ENCODE data around the gene TAS1R2. TPM values are rescaled to one million over a fixed set of nuclear protein-coding genes. Genes with fewer than 3 reads are reported as not detected.

The TAS1R2 gene
- total and polyA plus RNA-seq, 9 of the 15 experiments (the other 6 are each of a cell fraction or from before 2014, with no cell fraction given), result not detected

- TF ChIP-seq DACH1 (IDR thresholded peaks at IDR 0.05; ENCODE audit: partially characterized antibody), result no peak
- TF ChIP-seq, protein P1, sequence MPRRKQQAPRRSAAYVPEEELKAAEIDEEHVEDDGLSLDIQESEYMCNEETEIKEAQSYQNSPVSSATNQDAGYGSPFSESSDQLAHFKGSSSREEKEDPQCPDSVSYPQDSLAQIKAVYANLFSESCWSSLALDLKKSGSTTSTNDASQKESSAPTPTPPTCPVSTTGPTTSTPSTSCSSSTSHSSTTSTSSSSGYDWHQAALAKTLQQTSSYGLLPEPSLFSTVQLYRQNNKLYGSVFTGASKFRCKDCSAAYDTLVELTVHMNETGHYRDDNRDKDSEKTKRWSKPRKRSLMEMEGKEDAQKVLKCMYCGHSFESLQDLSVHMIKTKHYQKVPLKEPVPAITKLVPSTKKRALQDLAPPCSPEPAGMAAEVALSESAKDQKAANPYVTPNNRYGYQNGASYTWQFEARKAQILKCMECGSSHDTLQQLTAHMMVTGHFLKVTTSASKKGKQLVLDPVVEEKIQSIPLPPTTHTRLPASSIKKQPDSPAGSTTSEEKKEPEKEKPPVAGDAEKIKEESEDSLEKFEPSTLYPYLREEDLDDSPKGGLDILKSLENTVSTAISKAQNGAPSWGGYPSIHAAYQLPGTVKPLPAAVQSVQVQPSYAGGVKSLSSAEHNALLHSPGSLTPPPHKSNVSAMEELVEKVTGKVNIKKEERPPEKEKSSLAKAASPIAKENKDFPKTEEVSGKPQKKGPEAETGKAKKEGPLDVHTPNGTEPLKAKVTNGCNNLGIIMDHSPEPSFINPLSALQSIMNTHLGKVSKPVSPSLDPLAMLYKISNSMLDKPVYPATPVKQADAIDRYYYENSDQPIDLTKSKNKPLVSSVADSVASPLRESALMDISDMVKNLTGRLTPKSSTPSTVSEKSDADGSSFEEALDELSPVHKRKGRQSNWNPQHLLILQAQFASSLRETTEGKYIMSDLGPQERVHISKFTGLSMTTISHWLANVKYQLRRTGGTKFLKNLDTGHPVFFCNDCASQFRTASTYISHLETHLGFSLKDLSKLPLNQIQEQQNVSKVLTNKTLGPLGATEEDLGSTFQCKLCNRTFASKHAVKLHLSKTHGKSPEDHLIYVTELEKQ (CRISPR knock-in tag; IDR thresholded peaks at IDR 0.05), result no peak
- TF ChIP-seq IRF9 (tag; IDR thresholded peaks at IDR 0.05), result no peak
- no peak for TF ChIP-seq SNIP1 (IDR thresholded peaks at IDR 0.05; ENCODE audit: low read depth)
- TF ChIP-seq, protein P2, sequence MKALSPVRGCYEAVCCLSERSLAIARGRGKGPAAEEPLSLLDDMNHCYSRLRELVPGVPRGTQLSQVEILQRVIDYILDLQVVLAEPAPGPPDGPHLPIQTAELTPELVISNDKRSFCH (CRISPR knock-in tag; IDR thresholded peaks at IDR 0.05), result no peak
- TF ChIP-seq, protein P2 (tag; IDR thresholded peaks at IDR 0.05), result no peak
- TF ChIP-seq STAG1 (CRISPR knock-in tag; IDR thresholded peaks at IDR 0.05; ENCODE audit: borderline replicate concordance), result peak; percentile 79; the same call in 1 of the 2 replicates
- TF ChIP-seq HNRNPH1 (optimal IDR thresholded peaks at IDR 0.05; ENCODE audit: low read depth, low read length), result no peak
- TF ChIP-seq MCM5 (IDR thresholded peaks at IDR 0.05; ENCODE audit: low read depth), result no peak
- TF ChIP-seq, protein P3, sequence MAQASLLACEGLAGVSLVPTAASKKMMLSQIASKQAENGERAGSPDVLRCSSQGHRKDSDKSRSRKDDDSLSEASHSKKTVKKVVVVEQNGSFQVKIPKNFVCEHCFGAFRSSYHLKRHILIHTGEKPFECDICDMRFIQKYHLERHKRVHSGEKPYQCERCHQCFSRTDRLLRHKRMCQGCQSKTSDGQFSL (CRISPR knock-in tag; IDR thresholded peaks at IDR 0.05), result no peak
- TF ChIP-seq, protein P3 (tag; IDR thresholded peaks at IDR 0.05), result no peak
- peak; percentile 79 for TF ChIP-seq SMC3 (conservative IDR thresholded peaks at IDR 0.05; ENCODE audit: insufficient read depth, low read depth, low read length)
- no peak for TF ChIP-seq NFE2L1 (tag; IDR thresholded peaks at IDR 0.05; ENCODE audit: borderline replicate concordance, low read depth)
- no peak for TF ChIP-seq ZNF134 (CRISPR knock-in tag; conservative IDR thresholded peaks at IDR 0.05)
- no peak for TF ChIP-seq BRD9 (IDR thresholded peaks at IDR 0.05; ENCODE audit: low read depth, partially characterized antibody)
- TF ChIP-seq NKRF (IDR thresholded peaks at IDR 0.05; ENCODE audit: borderline replicate concordance), result no peak
- TF ChIP-seq, protein P4, sequence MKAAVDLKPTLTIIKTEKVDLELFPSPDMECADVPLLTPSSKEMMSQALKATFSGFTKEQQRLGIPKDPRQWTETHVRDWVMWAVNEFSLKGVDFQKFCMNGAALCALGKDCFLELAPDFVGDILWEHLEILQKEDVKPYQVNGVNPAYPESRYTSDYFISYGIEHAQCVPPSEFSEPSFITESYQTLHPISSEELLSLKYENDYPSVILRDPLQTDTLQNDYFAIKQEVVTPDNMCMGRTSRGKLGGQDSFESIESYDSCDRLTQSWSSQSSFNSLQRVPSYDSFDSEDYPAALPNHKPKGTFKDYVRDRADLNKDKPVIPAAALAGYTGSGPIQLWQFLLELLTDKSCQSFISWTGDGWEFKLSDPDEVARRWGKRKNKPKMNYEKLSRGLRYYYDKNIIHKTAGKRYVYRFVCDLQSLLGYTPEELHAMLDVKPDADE (conservative IDR thresholded peaks at IDR 0.05; ENCODE audit: control insufficient read depth, low read depth, low read length), result no peak
Measured at GRCh38 chr1:18875107-18875795, 15.8 kb upstream of the TAS1R2 start (continued).
